GM12872 (cell line): ENCODE data around the gene PCDH10.
A peak's percentile ranks its signal among the peaks of the same experiment; 100 is the strongest.

Source experiments
- CTCF ChIP-seq: IDR thresholded peaks from 3 replicates; pipeline ENCODE4 v1.5.1; 2011; ENCODE audit warnings: low read depth, mild to moderate bottlenecking, low read length, moderate library complexity; ENCODE audit not compliant: insufficient read depth

Gene PCDH10

GRCh38 chr4:133145758-133146573 is 3.1 kb upstream of the PCDH10 start:
- TF ChIP-seq CTCF, result no peak

DNA sequence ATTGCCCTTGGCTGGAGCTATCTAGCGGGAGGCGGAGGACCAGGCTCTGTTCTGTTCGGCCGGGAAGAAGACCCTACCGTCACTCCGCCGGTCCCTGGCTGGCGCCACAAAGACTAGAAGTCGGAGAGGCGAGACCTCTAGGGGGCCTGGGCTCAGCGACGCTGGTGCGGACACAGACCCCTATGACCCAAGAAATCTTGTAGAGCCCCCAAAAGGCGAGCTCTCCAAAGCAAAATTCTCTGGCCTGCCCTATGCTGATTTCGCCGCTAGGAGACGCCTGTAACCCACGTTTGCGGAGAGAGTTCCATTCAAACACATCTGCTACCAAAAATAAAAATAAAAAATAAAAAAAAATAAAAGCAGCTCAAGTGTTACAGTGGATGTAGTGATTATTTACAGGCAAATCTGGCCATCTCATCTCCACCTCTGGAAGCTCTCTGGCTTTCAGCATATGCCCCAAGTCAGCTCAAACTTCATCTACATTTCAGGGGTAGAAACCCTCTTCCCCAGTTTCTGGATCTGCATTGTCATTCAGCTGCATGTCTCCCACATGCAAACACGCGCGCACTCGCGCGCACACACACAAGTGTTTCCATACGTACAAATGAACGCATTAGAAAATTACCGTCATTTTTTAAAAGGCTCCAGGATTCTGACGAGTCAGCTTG is 2.4 kb upstream of the PCDH10 start:
- TF ChIP-seq CTCF, result peak; percentile 83

DNA sequence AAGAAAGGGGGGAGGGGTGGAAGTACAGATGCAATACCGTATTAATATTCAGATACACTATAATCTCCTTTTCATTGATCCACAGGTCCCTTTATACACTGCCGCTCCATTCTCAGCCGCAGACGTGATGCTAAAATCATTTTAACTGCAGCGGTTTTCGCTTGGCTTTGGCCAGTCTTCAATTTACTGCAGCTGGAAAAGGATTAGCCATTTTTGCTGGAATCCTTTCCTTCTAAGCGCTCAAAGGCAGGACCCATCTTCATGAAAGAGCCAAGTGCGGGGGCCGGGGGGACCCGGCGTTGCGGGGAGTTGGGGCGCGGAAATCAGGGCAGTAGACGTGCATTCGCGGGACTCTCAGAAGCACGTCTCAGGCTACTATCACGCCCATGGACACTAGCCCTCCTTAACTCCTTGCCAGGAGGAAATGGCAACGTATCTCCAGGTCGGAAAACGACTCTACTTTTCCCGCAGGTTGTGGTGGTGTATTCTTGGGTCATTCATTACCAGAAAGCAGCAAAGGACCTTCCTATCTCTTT is 1.7 kb upstream of the PCDH10 start:
- no peak for TF ChIP-seq CTCF

DNA sequence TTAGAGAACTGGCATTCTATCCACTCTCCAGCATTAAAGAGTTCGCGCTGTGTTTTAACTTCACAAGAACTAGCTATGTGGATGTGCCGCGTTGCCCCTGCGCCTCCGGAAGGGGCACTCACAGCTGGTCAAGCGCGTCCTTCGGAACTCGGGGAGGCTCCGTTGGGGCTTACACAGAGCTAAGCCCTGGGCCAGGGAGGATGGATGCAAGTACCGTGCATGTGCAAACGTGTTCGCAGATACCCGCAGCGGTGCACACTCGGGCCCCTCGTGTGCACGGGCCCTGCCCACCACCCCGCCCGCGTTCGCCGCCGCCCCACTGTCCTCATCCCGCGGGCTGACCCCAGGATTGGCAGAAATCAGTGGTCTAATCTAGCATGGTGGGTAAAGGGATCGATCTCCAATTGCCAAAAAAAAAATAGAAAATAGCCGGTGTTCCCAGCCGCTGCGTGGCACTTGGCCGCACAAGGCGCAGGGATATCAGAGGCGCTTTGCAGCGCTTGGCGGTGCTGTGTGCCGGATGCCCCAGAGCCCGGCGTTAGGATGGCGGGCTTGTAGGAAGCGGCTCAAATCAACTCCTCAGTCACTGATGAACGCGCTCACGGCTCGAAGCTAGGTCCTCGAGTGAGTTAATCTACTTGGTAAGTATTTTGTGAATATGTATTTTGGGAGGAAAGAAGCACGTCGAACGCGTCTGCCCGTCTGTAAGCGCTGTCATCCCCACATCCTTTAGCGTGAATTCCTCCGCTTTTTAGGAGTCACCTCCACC is 989 bp upstream of the PCDH10 start:
- TF ChIP-seq CTCF, result no peak

DNA sequence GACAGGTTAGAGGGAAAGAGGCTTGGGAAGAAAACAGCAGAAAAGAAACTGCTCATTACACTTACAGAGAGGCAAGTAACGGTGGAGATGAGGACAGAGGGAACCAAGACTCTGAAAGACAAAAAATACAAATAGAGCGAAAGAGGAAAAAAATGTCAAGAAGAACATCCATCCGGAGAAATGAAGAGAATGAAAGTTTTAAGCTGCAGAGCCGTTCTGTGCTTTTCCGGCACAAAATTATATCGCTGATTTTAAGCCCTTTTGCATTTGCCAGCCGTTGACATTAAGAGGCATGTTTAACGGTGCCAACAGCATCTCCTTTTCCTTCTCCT is 236 bp downstream of the PCDH10 start:
- TF ChIP-seq CTCF, result no peak

- no peak for TF ChIP-seq CTCF
Measured at GRCh38 chr4:133149932-133150471, 908 bp downstream of the PCDH10 start.
